NCI-H446 (cell line): ENCODE results near the gene NF1.
"Not testable (repeated sequence)": the region's sequence is repeated elsewhere in the genome, so short reads cannot be mapped to it uniquely, and the experiment has no call there.

ENCODE experiments used
- DNase-seq, 2 experiments: peaks; one replicate each; lab custom pipeline; 2025; lab: John Stamatoyannopoulos, UW

Gene NF1, protein sequence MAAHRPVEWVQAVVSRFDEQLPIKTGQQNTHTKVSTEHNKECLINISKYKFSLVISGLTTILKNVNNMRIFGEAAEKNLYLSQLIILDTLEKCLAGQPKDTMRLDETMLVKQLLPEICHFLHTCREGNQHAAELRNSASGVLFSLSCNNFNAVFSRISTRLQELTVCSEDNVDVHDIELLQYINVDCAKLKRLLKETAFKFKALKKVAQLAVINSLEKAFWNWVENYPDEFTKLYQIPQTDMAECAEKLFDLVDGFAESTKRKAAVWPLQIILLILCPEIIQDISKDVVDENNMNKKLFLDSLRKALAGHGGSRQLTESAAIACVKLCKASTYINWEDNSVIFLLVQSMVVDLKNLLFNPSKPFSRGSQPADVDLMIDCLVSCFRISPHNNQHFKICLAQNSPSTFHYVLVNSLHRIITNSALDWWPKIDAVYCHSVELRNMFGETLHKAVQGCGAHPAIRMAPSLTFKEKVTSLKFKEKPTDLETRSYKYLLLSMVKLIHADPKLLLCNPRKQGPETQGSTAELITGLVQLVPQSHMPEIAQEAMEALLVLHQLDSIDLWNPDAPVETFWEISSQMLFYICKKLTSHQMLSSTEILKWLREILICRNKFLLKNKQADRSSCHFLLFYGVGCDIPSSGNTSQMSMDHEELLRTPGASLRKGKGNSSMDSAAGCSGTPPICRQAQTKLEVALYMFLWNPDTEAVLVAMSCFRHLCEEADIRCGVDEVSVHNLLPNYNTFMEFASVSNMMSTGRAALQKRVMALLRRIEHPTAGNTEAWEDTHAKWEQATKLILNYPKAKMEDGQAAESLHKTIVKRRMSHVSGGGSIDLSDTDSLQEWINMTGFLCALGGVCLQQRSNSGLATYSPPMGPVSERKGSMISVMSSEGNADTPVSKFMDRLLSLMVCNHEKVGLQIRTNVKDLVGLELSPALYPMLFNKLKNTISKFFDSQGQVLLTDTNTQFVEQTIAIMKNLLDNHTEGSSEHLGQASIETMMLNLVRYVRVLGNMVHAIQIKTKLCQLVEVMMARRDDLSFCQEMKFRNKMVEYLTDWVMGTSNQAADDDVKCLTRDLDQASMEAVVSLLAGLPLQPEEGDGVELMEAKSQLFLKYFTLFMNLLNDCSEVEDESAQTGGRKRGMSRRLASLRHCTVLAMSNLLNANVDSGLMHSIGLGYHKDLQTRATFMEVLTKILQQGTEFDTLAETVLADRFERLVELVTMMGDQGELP (N-terminal part only)

DNA sequence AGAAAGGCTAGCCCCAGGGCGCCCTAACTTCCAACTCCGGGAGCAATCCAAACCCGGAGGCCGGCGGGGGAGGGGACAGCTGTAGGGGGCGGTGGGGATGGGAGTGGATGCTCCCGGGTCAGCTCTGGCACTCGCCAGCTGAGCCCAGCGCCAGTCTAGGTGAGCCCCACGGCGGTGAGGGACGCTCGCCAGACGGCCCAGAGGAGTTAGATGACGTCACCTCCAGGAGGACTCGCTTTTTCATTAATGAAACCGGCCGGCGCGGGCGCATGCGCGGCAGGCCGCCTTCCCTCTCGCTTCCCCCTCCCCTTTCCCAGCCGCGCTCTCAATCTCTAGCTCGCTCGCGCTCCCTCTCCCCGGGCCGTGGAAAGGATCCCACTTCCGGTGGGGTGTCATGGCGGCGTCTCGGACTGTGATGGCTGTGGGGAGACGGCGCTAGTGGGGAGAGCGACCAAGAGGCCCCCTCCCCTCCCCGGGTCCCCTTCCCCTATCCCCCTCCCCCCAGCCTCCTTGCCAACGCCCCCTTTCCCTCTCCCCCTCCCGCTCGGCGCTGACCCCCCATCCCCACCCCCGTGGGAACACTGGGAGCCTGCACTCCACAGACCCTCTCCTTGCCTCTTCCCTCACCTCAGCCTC lies at the start of gene NF1:
Gene NF1, plus strand, starts transcription at position 378 of the 636 bp plus-strand sequence. CDS start 333 bp downstream, outside the sequence.
- peak; percentile 90 to 98 for DNase-seq

GRCh38 chr17:31046856-31047425 lies 47.8 kb upstream of the NF1 start:
- DNase-seq: not testable (repeated sequence)

- DNase-seq: no peak
Observed at GRCh38 chr17:31048142-31048541, 46.6 kb upstream of the NF1 start.

GRCh38 chr17:31048780-31049179 lies 46.0 kb upstream of the NF1 start:
- no peak for DNase-seq

DNA sequence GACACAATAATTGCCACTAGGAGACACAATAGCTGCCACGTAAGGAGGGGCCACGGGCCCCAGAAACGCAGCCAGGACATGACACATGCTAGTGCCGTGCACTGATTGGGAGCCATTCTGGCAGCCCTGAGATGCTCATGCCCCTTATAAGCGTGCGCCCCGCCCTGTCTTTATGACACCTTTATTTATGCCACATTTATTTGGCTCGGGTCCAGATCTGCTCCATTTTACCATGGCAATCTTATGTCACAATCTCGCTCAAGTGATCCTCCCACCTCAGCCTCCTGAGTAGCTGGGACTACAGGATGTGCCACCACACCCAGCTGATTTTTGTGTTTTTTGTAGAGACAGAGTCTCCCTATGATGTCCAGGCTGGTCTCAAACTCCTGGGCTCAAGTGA lies 43.8 kb upstream of the NF1 start:
- DNase-seq: no peak

DNA sequence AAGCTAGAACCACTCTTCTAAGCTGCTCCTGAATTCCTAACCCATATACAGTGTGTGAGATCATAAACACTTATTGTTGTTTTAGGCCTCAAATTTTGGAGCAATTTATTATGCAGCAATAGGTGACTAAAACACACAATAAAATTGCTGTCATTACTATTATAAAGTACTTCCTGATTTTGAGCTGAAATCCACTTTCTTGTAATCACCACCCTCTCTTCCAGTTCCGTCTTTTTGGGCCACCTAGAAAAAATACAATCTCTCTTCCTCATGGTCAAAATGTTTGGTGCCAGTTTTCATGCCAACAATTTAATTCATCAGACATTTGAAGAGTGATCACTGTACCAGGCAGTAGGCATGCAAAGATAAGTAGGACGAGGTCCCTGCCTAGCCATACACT lies 43.3 kb upstream of the NF1 start:
- DNase-seq: no peak

GRCh38 chr17:31052187-31052889 lies 42.4 kb upstream of the NF1 start:
- DNase-seq: peak in 1 of 2 experiments; percentile 15

DNA sequence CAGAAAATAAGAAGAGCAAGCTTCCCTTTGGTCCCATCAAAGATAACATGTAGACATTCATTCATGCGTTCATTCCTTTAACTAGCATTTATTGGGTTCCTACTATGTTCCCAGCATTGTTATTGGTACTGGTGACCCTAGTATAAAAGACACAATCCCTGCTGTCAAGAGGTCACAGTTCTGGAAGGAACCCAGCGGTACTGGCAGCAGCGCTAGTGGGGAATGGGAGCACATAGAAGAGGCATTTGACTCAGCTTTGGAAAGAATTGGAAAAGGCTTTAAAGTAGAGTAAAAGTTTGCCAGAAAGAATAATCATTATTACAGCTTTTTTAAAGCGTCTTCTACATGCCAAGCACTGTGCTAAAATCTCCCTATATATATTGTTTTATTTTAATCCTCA lies 41.7 kb upstream of the NF1 start:
- no peak for DNase-seq

DNA sequence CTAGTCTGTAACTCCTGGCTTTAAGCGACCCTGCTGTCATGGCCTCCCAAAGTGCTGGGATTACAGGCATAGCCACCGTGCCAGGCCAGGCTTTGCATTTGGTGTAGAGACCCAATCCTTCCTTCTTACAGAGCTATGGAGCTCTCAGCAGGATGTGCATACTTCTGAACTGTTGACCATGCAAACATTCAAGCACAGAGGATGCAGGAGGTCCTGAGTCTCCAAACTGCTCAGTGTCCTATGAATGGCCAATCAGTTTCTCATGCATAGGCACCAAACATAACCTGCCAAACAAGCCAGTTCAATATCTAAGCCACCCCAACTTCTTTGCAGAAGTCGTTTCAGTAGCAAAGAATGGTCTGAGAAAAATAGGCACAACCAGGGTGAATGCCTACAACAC lies 40.0 kb upstream of the NF1 start:
- DNase-seq: no peak

DNA sequence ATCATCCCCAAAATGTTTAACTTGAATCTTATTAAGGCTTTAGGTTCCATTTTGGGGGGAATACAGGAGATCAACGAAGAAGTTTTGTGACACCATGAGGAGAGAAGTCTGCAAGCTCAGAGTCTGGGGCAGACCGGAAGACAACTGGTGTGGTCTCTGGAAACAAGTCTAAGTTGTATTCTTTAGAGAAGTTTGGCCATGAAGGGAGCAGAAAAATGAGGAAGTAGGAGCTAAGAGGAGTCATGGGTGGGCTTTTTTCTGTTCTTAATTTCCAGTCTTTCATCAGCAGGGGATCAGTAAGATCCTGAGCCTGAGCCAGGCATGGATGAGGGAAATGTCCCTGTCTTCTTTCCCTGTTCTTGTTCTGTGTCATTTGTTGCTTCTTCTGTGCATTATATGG lies 35.8 kb upstream of the NF1 start:
- no peak for DNase-seq

GRCh38 chr17:31060791-31061550 lies 33.8 kb upstream of the NF1 start:
- no peak for DNase-seq

DNA sequence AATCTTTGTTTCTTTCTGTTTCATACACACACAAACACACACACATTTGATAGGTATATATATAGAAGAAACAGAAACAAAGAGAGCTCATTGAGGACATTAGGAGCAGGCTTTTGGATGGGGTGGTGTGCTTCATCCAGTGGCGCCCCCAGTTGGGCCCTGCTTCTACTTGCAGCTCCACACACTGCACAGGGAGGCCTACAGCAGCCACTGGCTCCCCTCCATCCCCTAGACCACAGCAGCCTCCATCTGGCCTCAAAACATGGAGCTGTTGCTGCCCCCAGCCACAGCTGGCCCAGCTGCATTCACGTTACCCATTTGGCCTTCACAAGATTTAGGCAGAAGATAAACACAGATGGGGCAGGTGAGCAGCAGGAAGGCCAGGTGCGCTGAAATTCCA lies 33.1 kb upstream of the NF1 start:
- DNase-seq: no peak

- no peak for DNase-seq
Observed at GRCh38 chr17:31062346-31062745, 32.4 kb upstream of the NF1 start.

GRCh38 chr17:31064707-31065106 lies 30.1 kb upstream of the NF1 start:
- no peak for DNase-seq

DNA sequence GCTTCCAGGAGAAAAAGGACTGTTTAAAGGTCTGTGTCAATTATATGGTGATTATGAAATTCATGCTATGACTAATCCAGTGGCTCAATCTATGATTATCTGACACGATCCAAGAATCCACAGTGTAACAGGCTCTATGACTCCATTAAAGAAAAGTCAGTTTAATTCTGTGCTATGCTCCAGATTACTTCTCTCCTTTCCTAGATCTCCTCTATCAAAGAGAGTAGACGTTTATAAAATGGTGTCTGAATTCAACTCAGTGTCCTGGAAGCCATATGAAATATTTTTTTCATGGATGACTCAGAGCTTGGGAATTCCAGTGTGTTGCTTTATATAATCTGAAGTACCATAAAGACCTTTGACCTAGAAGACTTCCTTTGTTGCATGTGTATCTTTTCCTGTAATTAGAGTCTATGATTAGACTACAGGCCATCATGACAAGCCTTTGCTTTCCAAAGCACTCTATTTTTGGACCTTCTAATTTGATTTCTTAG lies 27.0 kb upstream of the NF1 start:
- no peak for DNase-seq

DNA sequence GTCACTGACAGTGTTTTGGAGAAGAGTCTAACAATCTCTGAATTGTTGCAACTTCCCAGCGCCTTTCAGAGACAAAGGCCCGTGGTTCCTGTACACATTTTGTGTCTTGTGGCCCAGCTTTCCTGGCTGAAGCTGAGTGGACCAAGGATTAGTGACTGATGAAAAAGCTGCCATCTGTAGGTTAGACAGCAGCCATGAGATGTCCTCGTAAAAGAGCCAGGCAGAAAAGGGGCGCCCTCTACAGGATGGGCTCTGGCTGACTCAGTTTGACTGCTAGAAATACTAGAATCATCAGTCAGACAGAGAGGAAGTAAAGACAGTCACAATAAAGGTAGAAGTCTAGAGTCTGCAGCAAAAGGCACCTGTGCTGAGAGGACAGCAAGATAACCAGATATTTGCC lies 26.5 kb upstream of the NF1 start:
- no peak for DNase-seq

DNA sequence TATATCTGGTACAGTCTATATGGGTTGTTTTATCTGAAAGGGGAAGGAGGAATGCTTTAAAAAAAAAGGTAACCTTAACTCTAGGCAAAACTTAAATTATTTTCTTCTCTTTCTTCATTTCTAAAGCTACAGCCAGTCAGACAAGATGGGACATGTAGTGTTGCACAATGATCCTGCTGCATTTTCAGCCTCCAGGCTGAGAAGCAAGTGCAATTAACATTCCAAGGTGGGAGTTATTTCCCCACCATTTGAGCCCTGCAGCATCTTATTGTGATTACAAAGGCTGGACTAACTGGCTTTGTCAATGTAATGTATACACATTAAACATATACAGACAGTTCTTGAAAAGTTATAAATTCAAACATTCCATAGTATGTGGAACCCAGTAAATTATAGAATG lies 22.6 kb upstream of the NF1 start:
- DNase-seq: no peak

DNA sequence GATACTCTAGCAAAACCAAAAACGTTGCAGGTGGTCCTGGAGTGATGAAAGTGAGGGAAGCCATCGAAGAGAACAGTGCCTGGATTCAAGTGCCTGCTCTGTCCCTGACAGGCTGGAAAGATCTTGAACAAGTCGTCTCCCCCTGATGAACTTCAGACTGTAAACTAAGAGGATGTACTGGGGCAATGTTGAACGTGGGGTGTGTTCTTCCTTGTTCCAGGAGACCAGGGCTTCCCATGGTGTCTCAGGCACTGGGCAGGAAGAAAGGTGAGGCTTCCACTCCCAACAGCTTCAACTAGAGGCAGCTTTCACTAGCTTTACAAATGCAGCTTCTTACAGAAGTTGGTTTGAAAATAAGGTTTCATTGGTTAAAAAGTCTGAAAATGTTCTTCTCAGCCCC lies 21.4 kb upstream of the NF1 start:
- DNase-seq: no peak

- no peak for DNase-seq
Observed at GRCh38 chr17:31074772-31075555, 19.8 kb upstream of the NF1 start.
